Esophagus muscularis mucosa (tissue), 4 donors: ENCODE results near the gene TMEM106B.

Source experiments
- EP300 ChIP-seq: sonication (generic); formaldehyde crosslinking; IDR thresholded peaks from one replicate; pipeline ENCODE4 v1.6.1; 2017; ENCODE audit warnings: antibody characterized with exemption
- POLR2A ChIP-seq: fragments of 450-650 bp; IDR thresholded peaks from one replicate; pipeline ENCODE4 v1.6.1; 2017; ENCODE audit warnings: antibody characterized with exemption, moderate library complexity, mild to moderate bottlenecking, low read depth
- POLR2AphosphoS5 ChIP-seq, 2 donors: sonication (generic); formaldehyde crosslinking; IDR thresholded peaks; one replicate each; pipeline ENCODE4 v1.6.1; 2017; ENCODE audit warnings: antibody characterized with exemption in 2 of 2
- TF ChIP-seq, protein P1 (sequence below), 3 experiments: fragments of 200-600 bp in 2 of 3; fragments of 450-650 bp in 1 of 3; sonication (generic) in 2 of 3; IDR thresholded peaks; one replicate each; pipeline ENCODE4 v1.5.1; 2017 to 2019; ENCODE audit warnings: antibody characterized with exemption in 3 of 3, mild to moderate bottlenecking in 2 of 3, moderate library complexity in 1 of 3

DNA sequence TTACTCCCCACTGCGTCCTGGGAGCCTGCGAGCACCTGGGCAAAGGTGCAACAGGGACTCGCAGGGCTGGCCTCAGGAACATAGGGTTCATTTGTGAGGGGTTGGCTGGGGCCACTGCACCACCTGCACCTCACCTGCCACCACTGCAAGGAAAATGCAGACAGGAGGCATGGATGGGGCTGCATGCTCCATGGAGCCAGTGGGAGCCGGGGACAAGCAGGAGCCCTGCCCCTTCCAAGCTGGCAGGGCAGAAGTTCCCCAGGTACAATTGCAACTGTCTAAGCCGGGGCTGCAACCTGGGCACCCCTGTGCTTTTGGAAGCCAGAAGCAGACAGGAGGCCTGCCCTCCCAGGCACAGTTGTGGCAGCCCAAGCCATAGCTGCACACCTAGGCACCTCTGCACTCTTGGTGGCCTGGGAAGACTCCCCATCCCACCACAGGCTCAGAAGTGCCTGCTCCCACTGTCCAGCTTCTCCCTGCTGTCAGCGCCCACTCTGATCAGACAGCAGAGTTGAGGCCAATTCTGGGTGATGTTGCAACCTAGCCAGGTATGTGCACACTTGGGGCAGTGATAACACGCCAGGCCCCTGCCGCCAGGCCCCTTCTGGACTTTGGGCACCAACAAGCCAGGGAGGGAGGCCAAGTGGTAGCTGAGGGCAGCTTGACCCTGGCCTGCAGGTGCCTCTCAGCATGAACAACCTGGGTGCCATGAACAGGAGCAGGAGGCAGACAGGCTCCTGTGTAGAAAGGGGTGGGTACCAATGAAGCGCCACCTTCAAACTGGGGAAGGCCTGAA is 58.2 kb downstream of the TMEM106B start:
- TF ChIP-seq, protein P1, sequence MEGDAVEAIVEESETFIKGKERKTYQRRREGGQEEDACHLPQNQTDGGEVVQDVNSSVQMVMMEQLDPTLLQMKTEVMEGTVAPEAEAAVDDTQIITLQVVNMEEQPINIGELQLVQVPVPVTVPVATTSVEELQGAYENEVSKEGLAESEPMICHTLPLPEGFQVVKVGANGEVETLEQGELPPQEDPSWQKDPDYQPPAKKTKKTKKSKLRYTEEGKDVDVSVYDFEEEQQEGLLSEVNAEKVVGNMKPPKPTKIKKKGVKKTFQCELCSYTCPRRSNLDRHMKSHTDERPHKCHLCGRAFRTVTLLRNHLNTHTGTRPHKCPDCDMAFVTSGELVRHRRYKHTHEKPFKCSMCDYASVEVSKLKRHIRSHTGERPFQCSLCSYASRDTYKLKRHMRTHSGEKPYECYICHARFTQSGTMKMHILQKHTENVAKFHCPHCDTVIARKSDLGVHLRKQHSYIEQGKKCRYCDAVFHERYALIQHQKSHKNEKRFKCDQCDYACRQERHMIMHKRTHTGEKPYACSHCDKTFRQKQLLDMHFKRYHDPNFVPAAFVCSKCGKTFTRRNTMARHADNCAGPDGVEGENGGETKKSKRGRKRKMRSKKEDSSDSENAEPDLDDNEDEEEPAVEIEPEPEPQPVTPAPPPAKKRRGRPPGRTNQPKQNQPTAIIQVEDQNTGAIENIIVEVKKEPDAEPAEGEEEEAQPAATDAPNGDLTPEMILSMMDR (IDR thresholded peaks at IDR 0.05), result no peak
- TF ChIP-seq EP300 (no peak), POLR2A (no peak), POLR2AphosphoS5 (IDR thresholded peaks at IDR 0.05) (no peak)
